Omental fat pad (tissue), 4 donors: ENCODE data around the gene IL18BP. TPM values are rescaled to one million over a fixed set of nuclear protein-coding genes. Genes with fewer than 3 reads are reported as not detected.

Experiments
- ATAC-seq: fragments of 150-250 bp; one replicate; pipeline ENCODE4 v1.9.1; 2016; ENCODE audit warnings: mild to moderate bottlenecking, moderate library complexity; ENCODE audit not compliant: low FRiP score
- DNase-seq: peaks from one replicate; pipeline ENCODE4 v3.0.0-alpha.2; 2019; ENCODE audit warnings: low spot score
- total RNA-seq, 4 donors: library from RNA; depleted of rRNA; stranded (reverse); fragments of >200 nt; gene quantifications; one replicate each; pipeline ENCODE4 v1.1.0, GENCODE V29; 2016
- TF ChIP-seq, protein P1 (sequence below), 3 donors: fragments of 450-650 bp; IDR thresholded peaks; one replicate each; pipeline ENCODE4 v1.5.1; 2016 to 2017; ENCODE audit warnings: antibody characterized with exemption in 3 of 3, mild to moderate bottlenecking in 3 of 3, moderate library complexity in 2 of 3

Gene IL18BP
- total RNA-seq, 4 donors from 2014 or later, result 4.1 to 16.7 (median 10.8) TPM

DNA sequence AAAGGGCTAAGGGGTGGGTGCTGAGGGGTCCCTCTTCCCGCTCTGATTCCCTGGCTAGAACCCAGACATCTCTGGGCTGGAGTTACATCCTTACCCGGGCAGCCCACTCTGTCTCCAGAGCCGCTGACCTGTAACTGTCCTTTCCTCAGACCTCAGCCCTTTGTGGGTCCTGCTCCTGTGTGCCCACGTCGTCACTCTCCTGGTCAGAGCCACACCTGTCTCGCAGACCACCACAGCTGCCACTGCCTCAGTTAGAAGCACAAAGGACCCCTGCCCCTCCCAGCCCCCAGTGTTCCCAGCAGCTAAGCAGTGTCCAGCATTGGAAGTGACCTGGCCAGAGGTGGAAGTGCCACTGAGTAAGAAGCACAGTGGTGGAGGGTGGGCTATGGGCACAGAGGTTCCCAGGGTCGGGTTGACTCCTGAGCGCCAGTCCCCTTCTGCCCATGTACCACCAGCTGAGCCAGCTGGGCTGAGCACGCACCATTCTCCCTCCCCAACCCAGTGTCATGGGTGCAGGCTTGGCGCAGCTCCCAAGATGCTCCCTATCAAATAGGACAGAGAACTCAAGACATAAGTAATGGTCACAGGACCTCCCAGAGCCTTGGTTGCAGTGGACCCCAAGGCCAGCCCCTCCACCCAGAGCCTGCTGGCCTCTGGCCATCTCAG, 1.6 kb downstream of the IL18BP start:
- ATAC-seq, result no peak
- DNase-seq, result no peak
- TF ChIP-seq, protein P1, sequence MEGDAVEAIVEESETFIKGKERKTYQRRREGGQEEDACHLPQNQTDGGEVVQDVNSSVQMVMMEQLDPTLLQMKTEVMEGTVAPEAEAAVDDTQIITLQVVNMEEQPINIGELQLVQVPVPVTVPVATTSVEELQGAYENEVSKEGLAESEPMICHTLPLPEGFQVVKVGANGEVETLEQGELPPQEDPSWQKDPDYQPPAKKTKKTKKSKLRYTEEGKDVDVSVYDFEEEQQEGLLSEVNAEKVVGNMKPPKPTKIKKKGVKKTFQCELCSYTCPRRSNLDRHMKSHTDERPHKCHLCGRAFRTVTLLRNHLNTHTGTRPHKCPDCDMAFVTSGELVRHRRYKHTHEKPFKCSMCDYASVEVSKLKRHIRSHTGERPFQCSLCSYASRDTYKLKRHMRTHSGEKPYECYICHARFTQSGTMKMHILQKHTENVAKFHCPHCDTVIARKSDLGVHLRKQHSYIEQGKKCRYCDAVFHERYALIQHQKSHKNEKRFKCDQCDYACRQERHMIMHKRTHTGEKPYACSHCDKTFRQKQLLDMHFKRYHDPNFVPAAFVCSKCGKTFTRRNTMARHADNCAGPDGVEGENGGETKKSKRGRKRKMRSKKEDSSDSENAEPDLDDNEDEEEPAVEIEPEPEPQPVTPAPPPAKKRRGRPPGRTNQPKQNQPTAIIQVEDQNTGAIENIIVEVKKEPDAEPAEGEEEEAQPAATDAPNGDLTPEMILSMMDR (IDR thresholded peaks at IDR 0.05), result no peak

DNA sequence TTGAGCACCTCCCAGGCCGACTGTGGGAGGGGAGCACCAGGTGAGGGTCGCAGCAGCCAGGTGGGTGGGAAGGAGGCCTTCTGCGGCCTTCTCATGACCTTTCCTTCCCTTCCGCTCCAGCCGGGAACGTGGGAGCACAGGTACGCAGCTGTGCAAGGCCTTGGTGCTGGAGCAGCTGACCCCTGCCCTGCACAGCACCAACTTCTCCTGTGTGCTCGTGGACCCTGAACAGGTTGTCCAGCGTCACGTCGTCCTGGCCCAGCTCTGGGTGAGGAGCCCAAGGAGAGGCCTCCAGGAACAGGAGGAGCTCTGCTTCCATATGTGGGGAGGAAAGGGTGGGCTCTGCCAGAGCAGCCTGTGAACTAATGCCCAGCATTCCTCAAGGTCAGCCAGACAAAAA, 2.6 kb downstream of the IL18BP start:
- no peak for DNase-seq
- TF ChIP-seq, protein P1 (IDR thresholded peaks at IDR 0.05), result no peak

DNA sequence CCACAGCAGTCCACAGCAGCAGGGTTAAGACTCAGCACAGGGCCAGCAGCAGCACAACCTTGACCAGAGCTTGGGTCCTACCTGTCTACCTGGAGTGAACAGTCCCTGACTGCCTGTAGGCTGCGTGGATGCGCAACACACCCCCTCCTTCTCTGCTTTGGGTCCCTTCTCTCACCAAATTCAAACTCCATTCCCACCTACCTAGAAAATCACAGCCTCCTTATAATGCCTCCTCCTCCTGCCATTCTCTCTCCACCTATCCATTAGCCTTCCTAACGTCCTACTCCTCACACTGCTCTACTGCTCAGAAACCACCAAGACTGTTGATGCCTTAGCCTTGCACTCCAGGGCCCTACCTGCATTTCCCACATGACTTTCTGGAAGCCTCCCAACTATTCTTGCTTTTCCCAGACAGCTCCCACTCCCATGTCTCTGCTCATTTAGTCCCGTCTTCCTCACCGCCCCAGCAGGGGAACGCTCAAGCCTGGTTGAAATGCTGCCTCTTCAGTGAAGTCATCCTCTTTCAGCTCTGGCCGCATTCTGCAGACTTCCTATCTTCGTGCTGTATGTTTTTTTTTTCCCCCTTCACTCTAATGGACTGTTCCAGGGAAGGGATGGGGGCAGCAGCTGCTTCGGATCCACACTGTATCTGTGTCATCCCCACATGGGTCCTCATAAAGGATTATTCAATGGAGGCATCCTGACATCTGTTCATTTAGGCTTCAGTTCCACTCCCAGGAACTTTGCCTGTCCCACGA, 3.3 kb downstream of the IL18BP start:
- TF ChIP-seq, protein P1 (IDR thresholded peaks at IDR 0.05), result no peak
- ATAC-seq, result no peak
- peak; percentile 19 for DNase-seq

More for the DNA sequence above, 2.6 kb downstream of the IL18BP start:
- no peak for ATAC-seq

DNA sequence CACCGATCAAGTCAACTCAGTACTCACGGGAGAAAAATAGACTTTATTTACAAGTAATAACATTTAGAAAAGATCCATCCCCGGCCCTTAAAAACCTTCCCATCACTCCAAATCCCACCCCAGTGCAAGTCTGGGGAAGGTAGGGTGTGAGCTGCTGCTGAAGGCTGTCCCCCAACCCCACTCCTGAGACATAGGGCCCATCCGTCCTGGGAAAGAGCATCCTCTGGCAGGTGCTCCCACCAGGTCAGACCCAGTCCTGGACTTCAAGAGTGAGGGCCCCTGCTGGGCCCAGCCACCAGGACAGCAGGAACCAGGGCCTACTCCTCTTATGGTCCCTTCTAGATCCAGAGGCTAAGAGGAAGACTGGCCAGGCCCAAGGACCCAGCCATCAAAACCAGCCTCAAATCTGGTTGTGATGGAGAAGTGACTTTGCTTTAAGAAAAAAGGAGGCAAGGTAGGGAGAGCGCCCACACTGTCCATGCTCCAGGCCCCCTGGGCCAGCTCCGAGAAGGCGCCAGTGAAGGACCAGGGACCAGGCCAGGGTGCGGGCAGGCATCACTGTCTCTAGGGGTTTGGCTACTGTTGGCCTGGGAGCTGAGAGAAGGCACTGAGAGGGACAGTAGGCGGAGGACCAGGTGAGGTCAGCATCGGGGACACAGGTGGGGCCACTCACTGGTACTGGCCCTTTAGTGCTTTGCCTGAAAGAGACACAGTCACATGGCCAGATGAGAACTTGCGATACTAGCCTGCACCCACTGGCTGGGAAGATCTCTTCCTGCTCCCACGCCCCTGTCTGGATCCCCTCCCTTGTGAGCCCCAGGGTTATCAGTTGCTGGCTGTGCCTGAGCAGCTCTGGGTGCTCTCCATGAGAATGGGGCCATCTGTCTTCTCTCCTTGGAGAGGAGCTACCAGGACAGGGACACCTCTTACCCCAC, 4.4 kb downstream of the IL18BP start:
- ATAC-seq, result no peak

DNA sequence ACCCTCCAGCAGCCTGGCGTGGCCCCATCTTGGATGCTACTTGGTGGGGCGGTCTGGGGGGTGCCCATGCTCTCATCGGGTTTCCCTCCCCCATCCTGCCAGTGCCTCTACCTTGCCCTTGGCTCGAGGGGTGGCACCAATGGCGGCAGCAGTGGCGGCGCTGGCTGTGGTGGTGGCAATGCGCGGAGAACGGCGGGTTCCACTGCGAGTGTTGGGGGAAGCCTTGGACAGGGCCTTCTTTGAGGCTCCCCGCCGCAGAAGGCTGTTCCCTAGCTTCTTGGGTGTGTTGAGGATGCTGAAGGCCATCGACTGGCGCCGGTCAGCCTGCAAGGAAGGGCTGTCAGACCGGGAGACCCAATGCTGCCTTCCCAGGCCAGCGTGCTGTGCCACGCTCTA, 5.1 kb downstream of the IL18BP start:
- TF ChIP-seq, protein P1 (IDR thresholded peaks at IDR 0.05), result no peak
- DNase-seq (peak; percentile 17), ATAC-seq (no peak)

More for the DNA sequence above, 4.4 kb downstream of the IL18BP start:
- TF ChIP-seq, protein P1 (IDR thresholded peaks at IDR 0.05), result no peak
- peak; percentile 16 for DNase-seq

DNA sequence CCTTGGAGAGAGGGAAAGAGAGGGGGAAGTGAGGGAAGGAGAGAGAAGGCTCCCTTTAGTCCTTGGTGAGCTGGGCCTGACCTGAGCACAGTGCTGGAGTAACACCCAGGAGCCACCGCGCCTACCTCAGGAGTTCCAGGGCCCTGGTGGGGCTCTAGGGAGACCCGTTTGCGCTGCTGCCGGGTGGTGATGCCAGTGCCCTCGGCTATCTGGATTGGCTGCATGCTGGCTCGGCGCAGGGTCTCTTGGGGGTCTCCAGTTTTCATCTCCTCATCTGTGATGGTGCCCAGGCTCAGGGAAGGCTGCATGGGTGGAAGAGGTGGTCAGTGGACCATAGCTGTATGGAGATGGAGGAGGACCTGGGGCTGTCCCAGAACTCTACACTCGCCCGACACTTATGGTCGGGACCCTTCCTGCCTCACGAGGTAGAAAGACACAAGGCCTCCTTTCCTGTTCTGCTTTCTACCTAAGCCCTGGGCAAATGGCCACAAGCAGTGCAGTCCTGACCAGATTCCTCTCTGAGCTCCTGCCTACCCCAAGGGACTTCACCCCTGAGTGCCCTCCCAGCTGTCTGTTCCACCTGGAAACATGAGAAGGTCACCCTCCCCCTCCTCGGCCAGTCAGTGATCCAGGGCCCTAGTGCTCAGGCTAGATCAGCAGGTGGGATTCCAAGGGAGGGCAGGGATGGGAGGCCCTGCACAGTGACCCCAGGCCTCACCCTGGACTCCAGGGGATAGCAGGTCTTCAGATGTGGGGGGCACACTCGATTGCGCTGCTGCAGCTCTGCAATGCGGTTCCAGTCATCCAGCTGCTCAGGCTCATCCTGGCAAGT, 6.0 kb downstream of the IL18BP start:
- TF ChIP-seq, protein P1 (IDR thresholded peaks at IDR 0.05), result no peak
- no peak for ATAC-seq
- peak; percentile 15 for DNase-seq
